ENCODE measurements around the gene CACNG1.

DNA sequence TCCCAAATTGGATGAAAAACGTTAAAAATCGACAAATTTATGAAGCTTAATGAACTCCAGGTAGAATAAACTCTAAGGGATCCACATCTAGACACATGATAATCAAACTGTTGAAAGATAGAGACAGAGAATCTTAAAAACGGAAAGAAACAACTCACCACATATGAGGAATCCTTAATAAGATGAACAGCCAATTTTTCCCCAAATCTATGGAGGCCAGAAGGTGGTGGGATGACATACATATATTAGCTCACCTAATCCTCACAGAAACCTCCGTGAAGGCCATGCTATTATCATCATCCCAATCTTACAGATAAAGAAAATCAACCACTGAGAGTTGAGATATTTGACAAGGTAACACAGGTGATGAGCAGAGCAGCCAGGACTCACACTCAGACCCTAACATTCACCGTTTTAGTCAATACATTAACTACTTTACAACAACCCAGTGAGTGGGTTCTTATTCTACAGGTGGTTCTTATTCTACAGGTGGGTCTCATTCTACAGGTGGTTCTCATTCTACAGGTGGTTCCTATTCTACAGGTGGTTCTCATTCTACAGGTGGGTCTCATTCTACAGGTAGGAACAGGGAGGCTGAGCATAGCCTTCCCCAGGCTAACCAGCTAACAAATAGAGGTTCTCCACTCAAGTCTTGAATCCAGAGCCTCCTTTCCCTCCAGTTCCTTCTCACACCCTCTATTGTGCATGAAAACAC is 4.8 kb downstream of the CACNG1 start:
- TF ChIP-seq, protein P1, sequence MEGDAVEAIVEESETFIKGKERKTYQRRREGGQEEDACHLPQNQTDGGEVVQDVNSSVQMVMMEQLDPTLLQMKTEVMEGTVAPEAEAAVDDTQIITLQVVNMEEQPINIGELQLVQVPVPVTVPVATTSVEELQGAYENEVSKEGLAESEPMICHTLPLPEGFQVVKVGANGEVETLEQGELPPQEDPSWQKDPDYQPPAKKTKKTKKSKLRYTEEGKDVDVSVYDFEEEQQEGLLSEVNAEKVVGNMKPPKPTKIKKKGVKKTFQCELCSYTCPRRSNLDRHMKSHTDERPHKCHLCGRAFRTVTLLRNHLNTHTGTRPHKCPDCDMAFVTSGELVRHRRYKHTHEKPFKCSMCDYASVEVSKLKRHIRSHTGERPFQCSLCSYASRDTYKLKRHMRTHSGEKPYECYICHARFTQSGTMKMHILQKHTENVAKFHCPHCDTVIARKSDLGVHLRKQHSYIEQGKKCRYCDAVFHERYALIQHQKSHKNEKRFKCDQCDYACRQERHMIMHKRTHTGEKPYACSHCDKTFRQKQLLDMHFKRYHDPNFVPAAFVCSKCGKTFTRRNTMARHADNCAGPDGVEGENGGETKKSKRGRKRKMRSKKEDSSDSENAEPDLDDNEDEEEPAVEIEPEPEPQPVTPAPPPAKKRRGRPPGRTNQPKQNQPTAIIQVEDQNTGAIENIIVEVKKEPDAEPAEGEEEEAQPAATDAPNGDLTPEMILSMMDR (IDR thresholded peaks at IDR 0.05; ENCODE audit: low read depth, low read length): no peak
- TF ChIP-seq POLR2A (IDR thresholded peaks at IDR 0.05; ENCODE audit: extremely low read depth, insufficient read length): no peak
- no peak for TF ChIP-seq MYC (IDR thresholded peaks at IDR 0.05; ENCODE audit: low read depth, low read length)
